Brain pericyte (primary cell): ENCODE results near the gene OR9A4.
"Not testable (repeated sequence)": the region's sequence is repeated elsewhere in the genome, so short reads cannot be mapped to it uniquely, and the experiment has no call there.

ENCODE experiments used
- DNase-seq: peaks from one replicate; pipeline ENCODE4 v3.0.0-alpha.2; 2012; ENCODE audit warnings: low read depth, low spot score

OR9A4 gene, protein sequence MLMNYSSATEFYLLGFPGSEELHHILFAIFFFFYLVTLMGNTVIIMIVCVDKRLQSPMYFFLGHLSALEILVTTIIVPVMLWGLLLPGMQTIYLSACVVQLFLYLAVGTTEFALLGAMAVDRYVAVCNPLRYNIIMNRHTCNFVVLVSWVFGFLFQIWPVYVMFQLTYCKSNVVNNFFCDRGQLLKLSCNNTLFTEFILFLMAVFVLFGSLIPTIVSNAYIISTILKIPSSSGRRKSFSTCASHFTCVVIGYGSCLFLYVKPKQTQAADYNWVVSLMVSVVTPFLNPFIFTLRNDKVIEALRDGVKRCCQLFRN

GRCh38 chr7:141916099-141916498 lies at the start of gene OR9A4:
Gene OR9A4 (plus strand): TSS chr7:141916399. CDS start chr7:141918876, 2,477 bp downstream.
- DNase-seq: no peak

DNA sequence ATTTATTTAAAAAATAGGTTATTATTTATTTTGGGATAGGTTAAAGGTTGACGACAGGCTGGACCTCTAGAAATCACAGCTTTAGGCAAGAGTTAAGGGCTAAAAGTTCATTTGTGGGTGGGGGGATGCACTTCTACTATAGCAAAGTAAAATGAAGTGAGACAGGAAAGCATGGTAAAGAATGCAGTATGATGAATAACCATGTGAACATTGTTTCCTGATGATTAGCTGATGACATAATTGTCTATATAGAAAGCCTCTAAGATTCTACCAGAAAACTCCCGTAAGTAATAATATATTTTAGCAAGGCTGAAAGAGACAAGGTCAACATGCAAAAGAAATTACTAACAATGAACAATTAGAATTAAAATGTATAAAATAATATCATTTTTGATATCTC lies 49.2 kb upstream of the OR9A4 start:
- no peak for DNase-seq

- DNase-seq: no peak
Measured at GRCh38 chr7:141872931-141873330, 43.3 kb upstream of the OR9A4 start.

- DNase-seq: no peak
Measured at GRCh38 chr7:141874787-141875186, 41.4 kb upstream of the OR9A4 start.

GRCh38 chr7:141875453-141875852 lies 40.7 kb upstream of the OR9A4 start:
- DNase-seq: no peak

GRCh38 chr7:141876371-141876770 lies 39.8 kb upstream of the OR9A4 start:
- no peak for DNase-seq

GRCh38 chr7:141877365-141877764 lies 38.8 kb upstream of the OR9A4 start:
- no peak for DNase-seq

DNA sequence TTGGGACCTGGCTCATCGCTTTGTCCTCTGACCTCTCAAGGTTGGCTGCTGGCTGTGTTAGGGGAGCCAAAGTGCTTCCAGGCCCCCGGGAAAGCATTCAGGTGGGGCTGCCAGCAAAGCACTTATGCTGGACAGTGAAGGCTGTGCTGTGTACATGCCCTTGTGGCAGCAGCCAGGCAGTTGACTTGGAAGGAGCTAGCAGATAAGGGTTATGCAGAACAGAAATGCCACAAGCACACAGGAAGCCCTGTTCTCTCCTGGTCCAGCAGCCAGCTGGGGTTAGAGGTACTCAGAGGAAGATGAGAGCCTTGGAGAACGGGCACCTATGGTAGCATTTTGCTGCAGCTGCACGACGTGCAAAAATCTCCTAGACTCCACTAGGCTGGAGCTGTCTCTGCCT lies 35.2 kb upstream of the OR9A4 start:
- no peak for DNase-seq

- DNase-seq: no peak
Measured at GRCh38 chr7:141884539-141885225, 31.5 kb upstream of the OR9A4 start.

DNA sequence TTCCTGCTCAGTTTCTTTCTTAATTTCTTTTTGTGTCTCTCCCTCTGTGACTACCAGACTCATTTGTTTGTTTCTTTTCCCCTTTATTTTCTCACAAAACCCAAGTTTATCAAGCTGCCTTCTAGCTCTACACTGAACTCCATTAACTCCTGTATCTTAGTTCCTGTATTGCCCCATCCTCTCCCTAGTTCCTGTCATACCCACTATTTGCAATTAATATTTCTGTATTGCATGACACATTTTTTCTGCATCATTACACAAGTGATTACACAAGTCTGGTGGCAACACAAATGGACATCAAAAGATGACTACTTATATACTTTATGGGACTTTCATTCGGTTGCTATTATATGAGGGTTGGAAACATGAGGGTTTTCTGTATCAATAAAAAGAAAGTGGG lies 26.9 kb upstream of the OR9A4 start:
- DNase-seq: no peak

GRCh38 chr7:141891336-141891735 lies 24.9 kb upstream of the OR9A4 start:
- DNase-seq: no peak

DNA sequence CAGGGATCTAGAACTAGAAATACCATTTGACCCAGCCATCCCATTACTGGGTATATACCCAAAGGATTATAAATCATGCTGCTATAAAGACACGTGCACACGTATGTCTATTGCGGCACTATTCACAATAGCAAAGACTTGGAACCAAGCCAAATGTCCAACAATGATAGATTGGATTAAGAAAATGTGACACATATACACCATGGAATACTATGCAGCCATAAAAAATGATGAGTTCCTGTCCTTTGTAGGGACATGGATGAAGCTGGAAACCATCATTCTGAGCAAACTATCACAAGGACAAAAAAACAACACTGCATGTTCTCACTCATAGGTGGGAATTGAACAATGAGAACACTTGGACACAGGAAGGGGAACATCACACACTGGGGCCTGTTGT lies 16.8 kb upstream of the OR9A4 start:
- not testable (repeated sequence) for DNase-seq

DNA sequence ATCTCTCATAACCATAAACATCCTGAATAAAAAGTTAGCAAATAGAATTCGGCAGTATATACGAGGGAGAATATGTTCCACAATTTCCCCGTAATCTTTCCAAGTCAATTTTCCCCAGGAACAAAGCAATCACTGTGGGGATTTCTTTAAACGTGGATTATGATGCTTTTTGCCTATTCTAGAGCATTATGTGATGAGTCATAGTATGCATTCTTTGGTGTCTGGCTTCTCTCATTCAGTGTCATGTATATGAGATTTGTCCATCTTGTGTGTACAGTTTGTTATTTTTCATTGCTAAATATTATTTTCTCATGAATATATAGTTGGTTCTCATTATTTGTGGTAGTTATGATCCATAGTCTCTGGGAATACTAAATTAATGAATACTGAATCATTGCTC lies 9.9 kb upstream of the OR9A4 start:
- DNase-seq: no peak

DNA sequence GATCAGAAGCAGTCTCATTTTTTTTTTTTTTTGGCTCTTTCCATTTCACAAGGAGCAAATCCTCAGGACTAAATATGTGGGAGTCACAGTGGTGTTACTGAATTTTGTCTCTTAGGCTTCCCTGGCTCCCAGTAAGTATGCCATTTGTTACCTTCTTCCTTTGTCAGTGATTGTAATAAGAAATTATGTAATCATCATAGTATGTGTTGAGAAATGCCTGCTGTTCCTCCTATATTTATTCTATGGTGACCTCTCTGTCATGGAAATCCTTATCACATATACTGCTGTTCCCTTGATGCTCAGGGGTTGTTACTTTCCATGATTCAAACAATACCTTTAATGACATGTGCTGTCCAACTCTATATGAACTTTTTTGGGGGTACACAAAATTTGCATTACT lies 4.8 kb upstream of the OR9A4 start:
- no peak for DNase-seq

- DNase-seq: no peak
Measured at GRCh38 chr7:141915565-141915964, 634 bp upstream of the OR9A4 start.

GRCh38 chr7:141920281-141920680 lies 4.1 kb downstream of the OR9A4 start:
- no peak for DNase-seq

DNA sequence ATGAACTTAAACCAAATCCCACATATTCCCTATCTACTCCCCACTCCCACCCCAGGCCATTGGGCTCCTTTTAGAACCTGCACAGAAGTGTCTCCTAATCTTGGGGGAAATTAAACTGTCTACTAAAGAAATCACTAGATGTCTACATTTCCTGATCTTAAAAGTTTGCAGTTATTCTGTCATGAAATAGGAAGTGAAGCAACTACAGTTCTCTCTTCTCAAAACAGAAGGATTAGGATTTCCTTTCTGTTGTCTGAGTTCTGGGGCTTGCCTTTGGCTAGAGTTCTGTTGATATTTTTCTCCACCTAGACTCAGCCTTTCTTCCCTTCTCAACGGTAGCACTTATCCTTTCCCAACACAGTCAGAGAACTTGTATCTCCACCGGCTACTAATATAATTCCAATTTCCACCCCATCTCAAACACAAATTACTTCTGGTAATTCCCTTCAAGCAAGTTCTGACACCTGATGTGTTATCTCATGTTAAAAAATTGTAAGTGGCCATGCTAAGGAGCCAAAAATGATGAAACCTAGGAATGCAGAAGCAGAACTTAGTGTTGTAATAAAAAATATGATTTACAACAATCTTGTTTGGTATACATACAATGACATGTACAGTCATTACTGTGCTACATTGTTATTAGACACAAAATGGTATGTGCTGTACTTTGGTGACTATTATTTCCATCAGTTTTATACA lies 12.1 kb downstream of the OR9A4 start:
- no peak for DNase-seq

- no peak for DNase-seq
Measured at GRCh38 chr7:141928845-141929195, 12.6 kb downstream of the OR9A4 start.

DNA sequence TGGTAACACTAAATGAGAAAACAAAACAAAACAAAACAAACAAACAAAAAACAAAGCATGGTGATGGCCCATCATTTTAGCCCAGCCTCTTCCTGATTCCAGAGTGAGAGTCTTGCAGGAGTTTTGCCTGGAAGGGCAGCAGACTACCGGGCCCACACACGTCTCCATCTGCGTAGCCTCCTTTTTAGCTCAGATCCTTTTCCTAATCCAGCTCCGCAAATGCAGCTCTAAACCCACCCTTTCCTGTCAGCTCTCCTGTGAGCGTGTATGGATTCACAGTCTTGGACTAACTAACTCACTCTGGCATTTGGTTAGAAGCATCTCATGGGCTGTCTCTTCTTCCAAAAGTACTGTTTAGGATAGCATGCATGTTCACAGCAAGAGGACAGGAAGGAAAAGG lies 14.0 kb downstream of the OR9A4 start:
- no peak for DNase-seq

DNA sequence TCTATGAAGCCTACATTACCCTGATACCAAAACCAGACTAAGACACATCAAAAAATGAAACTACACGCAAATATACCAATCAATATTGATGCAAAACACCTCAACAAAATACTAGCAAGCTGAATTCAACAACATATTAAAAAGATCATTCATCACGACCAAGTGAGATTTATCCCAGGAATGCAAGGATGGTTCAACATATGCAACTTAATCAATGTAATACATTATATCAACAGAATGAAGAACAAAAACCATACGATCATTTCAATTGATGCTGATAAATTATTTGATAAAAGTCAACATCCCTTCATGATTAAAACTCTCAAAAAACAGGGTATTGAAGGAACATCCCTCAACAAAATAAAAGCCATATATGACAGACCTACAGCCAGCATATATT lies 24.9 kb downstream of the OR9A4 start:
- DNase-seq: no peak

DNA sequence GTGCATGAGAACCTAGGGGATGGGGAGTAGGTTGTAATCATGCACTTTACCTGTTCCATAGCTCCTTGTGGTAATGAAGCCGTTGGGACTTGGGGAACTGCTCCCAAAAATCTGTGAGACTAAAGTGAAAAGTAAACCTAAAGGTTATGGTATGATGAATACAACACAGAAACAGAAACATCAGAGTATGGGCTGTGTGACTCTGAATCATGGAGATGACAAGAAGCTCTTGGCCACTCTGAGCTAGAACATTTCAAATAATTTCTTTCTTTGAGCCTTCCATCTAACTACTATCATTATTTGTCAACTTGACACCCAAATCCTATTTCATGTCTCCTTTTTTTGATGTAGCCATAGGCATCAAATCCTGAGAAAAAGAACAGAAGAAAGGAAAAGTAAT lies 27.6 kb downstream of the OR9A4 start:
- no peak for DNase-seq

DNA sequence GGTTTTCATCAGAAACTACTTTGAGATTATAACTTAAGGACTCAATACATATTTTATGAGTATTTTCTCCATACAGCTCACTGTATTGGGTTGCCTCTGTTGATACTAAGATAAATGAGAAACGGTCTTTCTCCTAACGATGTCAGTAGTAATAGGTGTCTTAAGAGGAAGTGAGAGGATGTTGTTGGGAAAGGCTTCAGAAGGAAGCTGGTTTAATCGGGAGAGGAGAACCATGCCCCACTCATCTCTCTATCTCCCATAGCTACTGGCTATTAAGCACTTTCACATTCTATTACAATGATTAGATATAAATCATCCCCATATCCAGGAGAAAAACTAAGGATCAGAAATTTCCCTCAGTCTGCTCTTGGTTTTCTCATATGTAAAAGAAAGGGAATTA lies 28.6 kb downstream of the OR9A4 start:
- DNase-seq: no peak

- DNase-seq: no peak
Measured at GRCh38 chr7:141945356-141945755, 29.2 kb downstream of the OR9A4 start.
